A172 (cell line): ENCODE results near the gene FRMD4A. TPM values are rescaled to one million over a fixed set of nuclear protein-coding genes. Genes with fewer than 3 reads are reported as not detected.

Experiments used
- DNase-seq: peaks from one replicate; pipeline ENCODE4 v3.0.0-alpha.2; 2015; ENCODE audit warnings: low spot score
- total RNA-seq: library from RNA; depleted of rRNA; stranded (reverse); fragments of >200 nt; shearing (Covaris generic); gene quantifications from 2 replicates; pipeline ENCODE4 v1.2.3, GENCODE V29; 2014; rRNA removed

The FRMD4A gene
- 21.2 and 24.1 TPM in 2 replicates for total RNA-seq

- DNase-seq, result no peak
Measured at GRCh38 chr10:14330388-14331061, at the start of gene FRMD4A. Gene FRMD4A (minus strand): TSS chr10:14330924.

GRCh38 chr10:14379556-14380280 is 49.0 kb upstream of the FRMD4A start:
- no peak for DNase-seq

GRCh38 chr10:14378387-14378960 is 47.8 kb upstream of the FRMD4A start:
- peak; percentile 86 for DNase-seq

GRCh38 chr10:14377591-14378175 is 47.0 kb upstream of the FRMD4A start:
- no peak for DNase-seq

GRCh38 chr10:14374745-14375445 is 44.2 kb upstream of the FRMD4A start:
- DNase-seq, result peak; percentile 91

- no peak for DNase-seq
Measured at GRCh38 chr10:14372606-14373005, 41.9 kb upstream of the FRMD4A start.

- DNase-seq, result no peak
Measured at GRCh38 chr10:14371581-14371980, 40.9 kb upstream of the FRMD4A start.

- DNase-seq, result no peak
Measured at GRCh38 chr10:14370894-14371293, 40.2 kb upstream of the FRMD4A start.

- DNase-seq, result no peak
Measured at GRCh38 chr10:14369906-14370305, 39.2 kb upstream of the FRMD4A start.

GRCh38 chr10:14366760-14367159 is 36.0 kb upstream of the FRMD4A start:
- no peak for DNase-seq

GRCh38 chr10:14365266-14365665 is 34.5 kb upstream of the FRMD4A start:
- DNase-seq, result no peak

- DNase-seq, result no peak
Measured at GRCh38 chr10:14362104-14362503, 31.4 kb upstream of the FRMD4A start.

- no peak for DNase-seq
Measured at GRCh38 chr10:14360961-14361360, 30.2 kb upstream of the FRMD4A start.

GRCh38 chr10:14360515-14360914 is 29.8 kb upstream of the FRMD4A start:
- no peak for DNase-seq

GRCh38 chr10:14358886-14359573 is 28.3 kb upstream of the FRMD4A start:
- DNase-seq, result no peak

GRCh38 chr10:14356921-14357320 is 26.2 kb upstream of the FRMD4A start:
- peak; percentile 80 for DNase-seq

- no peak for DNase-seq
Measured at GRCh38 chr10:14355750-14356149, 25.0 kb upstream of the FRMD4A start.

- no peak for DNase-seq
Measured at GRCh38 chr10:14353291-14353913, 22.7 kb upstream of the FRMD4A start.

- DNase-seq, result no peak
Measured at GRCh38 chr10:14350006-14350405, 19.3 kb upstream of the FRMD4A start.

GRCh38 chr10:14349081-14349480 is 18.4 kb upstream of the FRMD4A start:
- DNase-seq, result no peak

- no peak for DNase-seq
Measured at GRCh38 chr10:14345262-14345661, 14.5 kb upstream of the FRMD4A start.
